ENCODE data around the gene SMC2. TPM values are rescaled to one million over a fixed set of nuclear protein-coding genes. Genes with fewer than 3 reads are reported as not detected.
A peak's percentile ranks its signal among the peaks of the same experiment; 100 is the strongest.

The SMC2 gene
- total RNA-seq = 10 to 100 TPM in 3 of 4 donors, 1 to 10 TPM in 1; 6.7 to 14.1 (median 12.7) TPM

- peak; percentile 69 to 72 for TF ChIP-seq POLR2A (IDR thresholded peaks at IDR 0.05)
- TF ChIP-seq POLR2AphosphoS5 (IDR thresholded peaks at IDR 0.05) = peak; percentile 92
- TF ChIP-seq EP300 (IDR thresholded peaks at IDR 0.05) = no peak
- TF ChIP-seq, protein P1, sequence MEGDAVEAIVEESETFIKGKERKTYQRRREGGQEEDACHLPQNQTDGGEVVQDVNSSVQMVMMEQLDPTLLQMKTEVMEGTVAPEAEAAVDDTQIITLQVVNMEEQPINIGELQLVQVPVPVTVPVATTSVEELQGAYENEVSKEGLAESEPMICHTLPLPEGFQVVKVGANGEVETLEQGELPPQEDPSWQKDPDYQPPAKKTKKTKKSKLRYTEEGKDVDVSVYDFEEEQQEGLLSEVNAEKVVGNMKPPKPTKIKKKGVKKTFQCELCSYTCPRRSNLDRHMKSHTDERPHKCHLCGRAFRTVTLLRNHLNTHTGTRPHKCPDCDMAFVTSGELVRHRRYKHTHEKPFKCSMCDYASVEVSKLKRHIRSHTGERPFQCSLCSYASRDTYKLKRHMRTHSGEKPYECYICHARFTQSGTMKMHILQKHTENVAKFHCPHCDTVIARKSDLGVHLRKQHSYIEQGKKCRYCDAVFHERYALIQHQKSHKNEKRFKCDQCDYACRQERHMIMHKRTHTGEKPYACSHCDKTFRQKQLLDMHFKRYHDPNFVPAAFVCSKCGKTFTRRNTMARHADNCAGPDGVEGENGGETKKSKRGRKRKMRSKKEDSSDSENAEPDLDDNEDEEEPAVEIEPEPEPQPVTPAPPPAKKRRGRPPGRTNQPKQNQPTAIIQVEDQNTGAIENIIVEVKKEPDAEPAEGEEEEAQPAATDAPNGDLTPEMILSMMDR (IDR thresholded peaks at IDR 0.05) = no peak
- no peaks in the 10 kb centered on the region for H3K9me3 ChIP-seq
- H3K36me3 ChIP-seq = no peaks in the 10 kb centered on the region
- no peaks in the 10 kb centered on the region for H3K27me3 ChIP-seq
- ATAC-seq = peak; percentile 96
- WGBS, 2 donors (ENCODE audit: low coverage in 1 of 2) = 0% methylated on average over 6 to 12 of the region's 58 CpGs
- peak within 1 kb of the TSS; percentile 71 to 96 (median 94) for H3K27ac ChIP-seq
- peak within 1 kb of the TSS; percentile 65 to 69 for H3K4me3 ChIP-seq
- H3K4me1 ChIP-seq = peaks cover 11 to 47% (median 16%) of the 10 kb centered on the region in 3 donors
These were observed at the start of gene SMC2 for GRCh38 chr9:104093647-104094533. Gene SMC2 (plus strand): TSS chr9:104094309. CDS start chr9:104095385, 1,076 bp downstream.

- 36 to 86% methylated on average over 1 of the region's 1 CpG for WGBS, 2 donors (ENCODE audit: low coverage in 1 of 2)
- ATAC-seq = no peak
- no peak for TF ChIP-seq EP300 (IDR thresholded peaks at IDR 0.05)
These were observed 25.6 kb upstream of the SMC2 start for GRCh38 chr9:104068546-104068945.

DNA sequence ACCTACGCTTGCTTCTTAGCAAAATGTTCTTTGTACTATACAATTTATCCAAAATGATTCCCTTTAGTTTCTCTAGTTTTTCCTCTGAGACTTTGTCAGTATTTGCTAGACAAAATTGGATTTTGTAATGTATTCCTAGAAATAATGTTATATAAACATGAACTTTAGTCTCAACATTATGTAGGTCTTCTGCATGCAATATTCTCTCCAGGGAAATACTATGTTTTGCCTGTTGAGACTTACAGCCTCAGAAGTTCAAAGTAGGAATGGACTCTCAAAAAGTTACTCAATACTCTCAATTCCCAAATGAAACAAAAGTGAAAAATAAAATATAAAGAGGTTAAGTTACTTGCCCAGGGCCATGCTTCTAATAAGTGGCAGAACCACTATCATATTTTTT is 24.8 kb upstream of the SMC2 start:
- TF ChIP-seq EP300 (IDR thresholded peaks at IDR 0.05) (no peak), POLR2A (IDR thresholded peaks at IDR 0.05) (no peak), POLR2AphosphoS5 (IDR thresholded peaks at IDR 0.05) (no peak)
- H3K4me3 ChIP-seq = no peak overlapping the region
- ATAC-seq = no peak
- no peak overlapping the region for H3K27ac ChIP-seq
- H3K36me3 ChIP-seq = no peaks in the 10 kb centered on the region
- H3K4me1 ChIP-seq = peaks cover 6 to 13% (median 7%) of the 10 kb centered on the region in 3 donors
- H3K27me3 ChIP-seq = no peaks in the 10 kb centered on the region
- 63 to 82% methylated on average over 1 of the region's 1 CpG for WGBS, 2 donors (ENCODE audit: low coverage in 1 of 2)
- no peaks in the 10 kb centered on the region for H3K9me3 ChIP-seq

More at GRCh38 chr9:104068546-104068945, 25.6 kb upstream of the SMC2 start:
- Histone ChIP-seq H3K4me1 (peaks cover 0 to 6% (median 1%) of the 10 kb centered on the region in 3 donors), H3K4me3 (no peak overlapping the region), H3K27ac (no peak overlapping the region), H3K9me3 (no peaks in the 10 kb centered on the region), H3K27me3 (no peaks in the 10 kb centered on the region), H3K36me3 (no peaks in the 10 kb centered on the region)

GRCh38 chr9:104071589-104071988 is 22.5 kb upstream of the SMC2 start:
- peaks cover 13 to 35% (median 17%) of the 10 kb centered on the region in 3 donors for H3K4me1 ChIP-seq
- no peak for ATAC-seq
- no peaks in the 10 kb centered on the region for H3K9me3 ChIP-seq
- H3K4me3 ChIP-seq = no peak overlapping the region
- no peaks in the 10 kb centered on the region for H3K27me3 ChIP-seq
- WGBS, 2 donors (ENCODE audit: low coverage in 1 of 2) = 90 to 100% methylated on average over 1 of the region's 1 CpG
- H3K27ac ChIP-seq = no peak overlapping the region
- TF ChIP-seq POLR2AphosphoS5 (IDR thresholded peaks at IDR 0.05) = no peak
- TF ChIP-seq, protein P1 (IDR thresholded peaks at IDR 0.05) = no peak
- TF ChIP-seq POLR2A (IDR thresholded peaks at IDR 0.05) = no peak
- no peak for TF ChIP-seq EP300 (IDR thresholded peaks at IDR 0.05)
- no peaks in the 10 kb centered on the region for H3K36me3 ChIP-seq

GRCh38 chr9:104073098-104073769 is 20.9 kb upstream of the SMC2 start:
- 58 to 72% methylated on average over 3 of the region's 3 CpGs for WGBS, 2 donors (ENCODE audit: low coverage in 1 of 2)
- no peaks in the 10 kb centered on the region for H3K36me3 ChIP-seq
- H3K4me1 ChIP-seq = peaks cover 13 to 38% (median 19%) of the 10 kb centered on the region in 3 donors
- no peaks in the 10 kb centered on the region for H3K27me3 ChIP-seq
- ATAC-seq = no peak
- peak overlapping the region; percentile 50 to 70 (median 66) for H3K27ac ChIP-seq
- no peak overlapping the region for H3K4me3 ChIP-seq
- TF ChIP-seq, protein P1 (IDR thresholded peaks at IDR 0.05) = no peak
- no peak for TF ChIP-seq EP300 (IDR thresholded peaks at IDR 0.05)
- no peak for TF ChIP-seq POLR2A (IDR thresholded peaks at IDR 0.05)
- no peak for TF ChIP-seq POLR2AphosphoS5 (IDR thresholded peaks at IDR 0.05)
- H3K9me3 ChIP-seq = no peaks in the 10 kb centered on the region

Data from gastroesophageal sphincter (tissue), 4 donors.